Muscle layer of duodenum (tissue), 2 donors: ENCODE results near the gene UTS2R.

Experiments used
- H3K27ac ChIP-seq: one replicate; pipeline ENCODE4 v1.7.0; 2013; ENCODE audit warnings: mild to moderate bottlenecking, low read length
- H3K27me3 ChIP-seq: one replicate; pipeline ENCODE4 v1.7.0; 2013; ENCODE audit warnings: low read depth, mild to moderate bottlenecking, control low read depth, low read length
- H3K36me3 ChIP-seq, 2 donors: one replicate each; pipeline ENCODE4 v1.7.0; 2013; ENCODE audit warnings: low read length in 2 of 2, control low read depth in 1 of 2, mild to moderate bottlenecking in 1 of 2; ENCODE audit not compliant: insufficient read depth in 2 of 2, control insufficient read depth in 1 of 2
- H3K4me1 ChIP-seq, 2 donors: one replicate each; pipeline ENCODE4 v1.7.0; 2013; ENCODE audit warnings: low read length in 2 of 2, mild to moderate bottlenecking in 2 of 2, control low read depth in 1 of 2, moderate library complexity in 1 of 2; ENCODE audit not compliant: insufficient read depth in 2 of 2, control insufficient read depth in 1 of 2
- H3K4me3 ChIP-seq, 2 donors: one replicate each; pipeline ENCODE4 v1.7.0; 2013; ENCODE audit warnings: low read length in 2 of 2, low read depth in 1 of 2, mild to moderate bottlenecking in 1 of 2
- H3K9me3 ChIP-seq, 2 donors: one replicate each; pipeline ENCODE4 v1.7.0; 2013; ENCODE audit warnings: low read length in 2 of 2, control low read depth in 1 of 2, mild to moderate bottlenecking in 1 of 2; ENCODE audit not compliant: control insufficient read depth in 1 of 2
- donor health status: healthy.

UTS2R gene

DNA sequence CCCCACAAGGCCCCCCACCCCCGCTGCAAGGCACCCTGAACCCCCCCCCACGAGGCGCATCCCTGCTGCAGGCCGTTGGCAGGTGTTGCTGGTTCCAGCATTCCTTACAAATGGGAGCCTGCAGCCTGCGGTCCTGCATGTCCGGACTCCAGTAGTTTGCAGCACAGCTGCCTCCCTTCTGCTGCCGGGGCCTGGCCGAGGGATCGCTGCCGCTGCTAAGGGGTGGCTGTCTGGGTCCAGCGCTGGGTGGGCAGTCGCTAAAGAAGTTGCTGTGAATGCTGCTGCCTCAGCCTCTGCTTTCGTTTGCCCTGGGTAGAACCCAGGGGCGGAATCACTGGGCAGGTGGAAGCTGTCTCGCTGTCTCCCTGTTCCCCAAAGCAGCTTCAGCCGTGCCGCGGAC is 11.8 kb downstream of the UTS2R start:
- Histone ChIP-seq H3K27ac (no peak overlapping the region), H3K9me3 (no peaks in the 10 kb centered on the region), H3K36me3 (no peaks in the 10 kb centered on the region), H3K27me3 (peaks cover 14% of the 10 kb centered on the region), H3K4me3 (no peak overlapping the region), H3K4me1 (peaks cover 0 to 33% of the 10 kb centered on the region in 2 donors)

- Histone ChIP-seq H3K4me1 (peaks cover 0 to 33% of the 10 kb centered on the region in 2 donors), H3K27me3 (peaks cover 10% of the 10 kb centered on the region)
These were observed 12.6 kb downstream of the UTS2R start for GRCh38 chr17:82384051-82384729.

GRCh38 chr17:82384730-82385481 is 13.3 kb downstream of the UTS2R start:
- Histone ChIP-seq H3K27ac (no peak overlapping the region), H3K27me3 (peaks cover 10% of the 10 kb centered on the region), H3K4me3 (no peak overlapping the region), H3K9me3 (no peaks in the 10 kb centered on the region), H3K4me1 (peaks cover 0 to 33% of the 10 kb centered on the region in 2 donors), H3K36me3 (no peaks in the 10 kb centered on the region)

More at GRCh38 chr17:82384051-82384729, 12.6 kb downstream of the UTS2R start:
- Histone ChIP-seq H3K4me3 (no peak overlapping the region), H3K27ac (no peak overlapping the region), H3K36me3 (no peaks in the 10 kb centered on the region), H3K9me3 (no peaks in the 10 kb centered on the region)

DNA sequence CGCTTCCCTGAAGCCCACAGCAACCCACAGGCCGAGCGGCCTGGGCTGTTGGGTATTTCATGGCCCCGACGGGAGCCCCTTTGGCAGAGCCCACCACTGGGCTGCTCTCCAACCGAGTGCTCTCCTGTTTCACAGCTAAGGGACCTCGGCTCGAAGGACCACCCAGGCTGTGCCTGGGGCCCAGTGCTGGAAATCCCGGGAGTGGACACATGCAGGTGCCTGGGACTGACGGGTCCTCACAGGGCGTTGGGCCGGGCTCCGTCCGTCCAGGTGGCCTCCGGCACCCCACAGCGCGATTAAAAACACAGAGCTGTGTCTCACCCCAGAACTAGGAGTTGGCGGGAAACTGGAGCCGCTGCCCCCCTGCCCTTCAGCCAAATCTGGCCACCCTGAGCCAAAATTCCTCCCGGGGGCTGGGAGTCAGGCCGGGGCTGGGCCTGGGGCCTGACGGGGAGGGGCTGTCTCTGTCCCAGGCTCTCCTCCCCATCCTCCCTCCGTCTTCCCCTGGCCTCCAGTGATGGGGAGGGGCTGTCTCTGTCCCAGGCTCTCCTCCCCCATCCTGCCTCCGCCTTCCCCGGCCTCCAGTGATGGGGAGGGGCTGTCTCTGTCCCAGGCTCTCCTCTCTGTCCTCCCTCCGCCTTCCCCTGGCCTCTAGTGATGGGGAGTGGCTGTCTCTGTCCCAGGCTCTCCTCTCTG is 14.1 kb downstream of the UTS2R start:
- H3K9me3 ChIP-seq: no peaks in the 10 kb centered on the region
- no peak overlapping the region for H3K4me3 ChIP-seq
- no peaks in the 10 kb centered on the region for H3K36me3 ChIP-seq
- no peak overlapping the region for H3K27ac ChIP-seq
- peaks cover 0 to 33% of the 10 kb centered on the region in 2 donors for H3K4me1 ChIP-seq
- H3K27me3 ChIP-seq: peaks cover 10% of the 10 kb centered on the region

GRCh38 chr17:82386255-82386831 is 14.8 kb downstream of the UTS2R start:
- H3K4me1 ChIP-seq: peaks cover 0 to 33% of the 10 kb centered on the region in 2 donors
- H3K27me3 ChIP-seq: peaks cover 10% of the 10 kb centered on the region
- H3K9me3 ChIP-seq: no peaks in the 10 kb centered on the region
- no peaks in the 10 kb centered on the region for H3K36me3 ChIP-seq
- no peak overlapping the region for H3K4me3 ChIP-seq
- no peak overlapping the region for H3K27ac ChIP-seq

DNA sequence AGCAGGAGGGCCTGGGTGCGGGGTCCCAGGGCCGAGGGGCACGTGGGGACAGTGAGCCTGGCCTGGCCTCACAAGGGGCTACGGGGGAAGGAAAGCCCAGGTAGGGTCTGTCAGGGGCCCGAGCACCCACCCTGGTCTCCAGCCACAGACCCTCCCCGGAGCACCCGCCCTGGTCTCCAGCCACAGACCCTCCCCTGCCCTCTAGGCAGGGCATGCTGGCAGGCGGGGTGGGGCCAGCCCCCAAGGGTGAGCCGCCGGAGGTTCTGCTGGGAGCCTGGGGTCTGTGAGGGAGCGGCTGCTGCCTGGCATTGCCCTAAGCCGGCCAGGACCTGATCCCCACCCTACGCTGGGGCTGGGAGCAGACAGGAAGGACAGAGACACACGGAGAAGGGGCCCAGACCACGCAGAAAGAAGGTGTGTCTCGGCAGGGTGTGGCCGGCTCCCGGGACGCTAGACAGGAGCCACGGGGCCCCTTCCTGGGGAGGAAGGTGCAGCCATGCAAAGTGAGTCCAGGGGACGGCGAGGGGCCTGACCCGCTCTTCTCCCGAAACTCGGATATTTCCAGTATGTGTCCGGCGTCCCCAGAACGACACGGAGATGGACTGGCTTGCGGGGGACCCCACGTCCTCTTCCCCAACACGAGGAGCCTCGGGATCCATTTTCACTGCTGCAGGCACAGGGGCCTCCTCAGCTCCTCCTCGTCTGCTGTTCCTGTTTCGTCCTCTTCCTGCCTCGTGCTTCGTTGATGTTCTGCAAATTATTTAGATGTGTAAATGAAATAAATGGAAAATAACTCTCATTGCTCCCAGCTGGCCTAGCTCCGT is 15.5 kb downstream of the UTS2R start:
- peaks cover 6% of the 10 kb centered on the region for H3K27me3 ChIP-seq

DNA sequence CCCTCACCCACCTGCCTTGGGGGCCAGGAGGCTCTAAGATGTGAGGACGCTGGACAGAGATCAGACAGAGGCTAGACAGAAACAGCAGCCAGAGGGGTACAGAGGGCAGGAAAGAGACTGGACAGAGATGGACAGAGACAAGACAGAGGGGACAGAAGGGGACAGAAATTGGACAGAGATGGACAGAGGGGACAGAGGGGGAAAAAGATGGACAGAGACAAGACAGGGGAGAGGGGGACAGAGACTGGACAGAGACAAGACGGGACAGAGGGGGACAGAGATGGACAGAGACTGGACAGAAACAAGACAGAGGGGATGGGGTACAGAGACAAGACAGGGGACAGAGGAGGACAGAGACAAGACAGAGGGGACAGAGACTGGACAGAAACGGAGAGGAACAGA is 16.1 kb downstream of the UTS2R start:
- Histone ChIP-seq H3K4me3 (no peak overlapping the region), H3K4me1 (peaks cover 0 to 33% of the 10 kb centered on the region in 2 donors), H3K27ac (no peak overlapping the region), H3K27me3 (peaks cover 6% of the 10 kb centered on the region), H3K9me3 (no peaks in the 10 kb centered on the region), H3K36me3 (peaks cover 0 to 7% of the 10 kb centered on the region in 2 donors)

More for the DNA sequence above, 15.5 kb downstream of the UTS2R start:
- Histone ChIP-seq H3K27ac (no peak overlapping the region), H3K36me3 (peaks cover 0 to 2% of the 10 kb centered on the region in 2 donors), H3K9me3 (no peaks in the 10 kb centered on the region), H3K4me3 (no peak overlapping the region), H3K4me1 (peaks cover 0 to 33% of the 10 kb centered on the region in 2 donors)

- H3K27ac ChIP-seq: no peak overlapping the region
- H3K4me3 ChIP-seq: no peak overlapping the region
- H3K36me3 ChIP-seq: peaks cover 0 to 13% of the 10 kb centered on the region in 2 donors
- no peaks in the 10 kb centered on the region for H3K9me3 ChIP-seq
- peaks cover 0 to 33% of the 10 kb centered on the region in 2 donors for H3K4me1 ChIP-seq
- H3K27me3 ChIP-seq: peaks cover 6% of the 10 kb centered on the region
These were observed 16.8 kb downstream of the UTS2R start for GRCh38 chr17:82388223-82388921.

GRCh38 chr17:82388922-82389283 is 17.3 kb downstream of the UTS2R start:
- H3K27me3 ChIP-seq: peaks cover 6% of the 10 kb centered on the region
- no peak overlapping the region for H3K4me3 ChIP-seq
- H3K36me3 ChIP-seq: peaks cover 0 to 18% of the 10 kb centered on the region in 2 donors
- H3K27ac ChIP-seq: no peak overlapping the region
- peaks cover 0 to 30% of the 10 kb centered on the region in 2 donors for H3K4me1 ChIP-seq
- H3K9me3 ChIP-seq: no peaks in the 10 kb centered on the region

- Histone ChIP-seq H3K4me1 (peaks cover 0 to 28% of the 10 kb centered on the region in 2 donors), H3K36me3 (peaks cover 0 to 21% of the 10 kb centered on the region in 2 donors), H3K4me3 (no peak overlapping the region), H3K27me3 (peaks cover 6% of the 10 kb centered on the region), H3K27ac (no peak overlapping the region), H3K9me3 (no peaks in the 10 kb centered on the region)
These were observed 17.8 kb downstream of the UTS2R start for GRCh38 chr17:82389379-82389778.
